ENCODE data around the gene KLK5. TPM values are rescaled to one million over a fixed set of nuclear protein-coding genes. Genes with fewer than 3 reads are reported as not detected.

KLK5 gene
- total RNA-seq, 2 experiments from 2014 or later = not detected

DNA sequence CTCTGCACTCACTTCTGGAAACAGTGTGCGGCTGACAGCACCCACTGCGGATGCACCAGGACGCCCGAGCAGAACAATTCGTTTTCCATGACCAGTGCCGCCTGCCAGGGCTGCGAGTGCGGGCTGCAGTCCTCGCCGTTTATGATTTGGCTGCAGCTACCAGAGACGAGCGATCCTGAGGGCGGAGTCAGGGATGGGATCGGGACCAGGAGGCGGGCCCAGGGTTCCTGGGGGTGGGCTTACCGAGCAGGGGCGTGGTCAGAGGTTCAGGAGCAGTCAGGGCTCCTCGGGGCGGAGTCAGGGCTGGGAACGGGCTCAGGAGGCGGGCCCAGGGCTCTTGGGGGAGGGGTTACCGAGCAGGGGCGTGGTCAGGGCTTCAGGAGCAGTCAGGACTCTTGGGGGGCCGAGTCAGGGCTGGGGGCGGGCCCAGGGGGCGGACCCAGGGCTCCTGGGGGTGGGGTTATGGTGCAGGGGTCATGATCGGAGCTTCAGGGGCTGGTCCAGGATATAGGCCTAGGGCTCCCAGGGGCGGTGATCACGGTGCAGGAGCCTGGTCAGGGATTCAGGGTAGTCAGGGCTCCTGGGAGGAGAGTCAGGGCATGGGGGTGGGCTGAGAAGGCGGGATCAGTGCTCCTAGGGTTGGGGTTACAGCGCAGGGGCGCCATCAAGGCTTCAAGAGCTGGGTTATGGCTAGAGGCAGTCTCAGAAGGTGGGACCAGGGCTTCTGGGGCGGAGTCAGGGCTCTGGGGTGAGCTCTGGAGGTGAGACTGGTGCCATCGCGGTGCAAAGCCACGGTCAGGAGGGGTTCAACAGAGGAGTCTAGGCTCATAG is 43.4 kb downstream of the KLK5 start:
- POLR2A ChIA-PET = no interaction called here
- H3K36me3 ChIP-seq (ENCODE audit: insufficient read depth, low read length) = no peaks in the 10 kb centered on the region
- intact Hi-C loops (cut with DNase I, micrococcal nuclease) = no loop called here
- ATAC-seq (ENCODE audit: poor library complexity) (peak; percentile 34), DNase-seq (peak in 5 of 14 experiments; percentile 8 to 44 (median 17))
- Mint-ChIP-seq H3K4me3 (no peak overlapping the region), H3K27me3 (peaks cover 16% of the 10 kb centered on the region), H3K9me3 (no peaks in the 10 kb centered on the region), H3K27ac (no peak overlapping the region), H3K4me1 (ENCODE audit: low read depth) (peaks cover 8% of the 10 kb centered on the region), H3K36me3 (ENCODE audit: low read depth) (no peaks in the 10 kb centered on the region)
- peaks cover 0 to 26% of the 10 kb centered on the region in 2 experiments for H3K9me3 ChIP-seq (ENCODE audit: control insufficient read depth in 1 of 2, insufficient read depth in 1 of 2, low read length in 2 of 2)
- H3K27ac ChIP-seq (ENCODE audit: low read depth in 1 of 2, low read length in 2 of 2) = no peak overlapping the region
- TF ChIP-seq, protein P1, sequence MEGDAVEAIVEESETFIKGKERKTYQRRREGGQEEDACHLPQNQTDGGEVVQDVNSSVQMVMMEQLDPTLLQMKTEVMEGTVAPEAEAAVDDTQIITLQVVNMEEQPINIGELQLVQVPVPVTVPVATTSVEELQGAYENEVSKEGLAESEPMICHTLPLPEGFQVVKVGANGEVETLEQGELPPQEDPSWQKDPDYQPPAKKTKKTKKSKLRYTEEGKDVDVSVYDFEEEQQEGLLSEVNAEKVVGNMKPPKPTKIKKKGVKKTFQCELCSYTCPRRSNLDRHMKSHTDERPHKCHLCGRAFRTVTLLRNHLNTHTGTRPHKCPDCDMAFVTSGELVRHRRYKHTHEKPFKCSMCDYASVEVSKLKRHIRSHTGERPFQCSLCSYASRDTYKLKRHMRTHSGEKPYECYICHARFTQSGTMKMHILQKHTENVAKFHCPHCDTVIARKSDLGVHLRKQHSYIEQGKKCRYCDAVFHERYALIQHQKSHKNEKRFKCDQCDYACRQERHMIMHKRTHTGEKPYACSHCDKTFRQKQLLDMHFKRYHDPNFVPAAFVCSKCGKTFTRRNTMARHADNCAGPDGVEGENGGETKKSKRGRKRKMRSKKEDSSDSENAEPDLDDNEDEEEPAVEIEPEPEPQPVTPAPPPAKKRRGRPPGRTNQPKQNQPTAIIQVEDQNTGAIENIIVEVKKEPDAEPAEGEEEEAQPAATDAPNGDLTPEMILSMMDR (IDR thresholded peaks at IDR 0.05) = no peak
- H3K4me1 ChIP-seq (ENCODE audit: insufficient read depth, low read length) = peaks cover 8% of the 10 kb centered on the region
- no peak overlapping the region for H3K4me3 ChIP-seq (ENCODE audit: low read length)
- H3K27me3 ChIP-seq (ENCODE audit: control insufficient read depth in 1 of 2, insufficient read depth in 2 of 2, low read length in 2 of 2) = peaks cover 32 to 71% of the 10 kb centered on the region in 2 experiments
- CTCF ChIA-PET = no interaction called here

DNA sequence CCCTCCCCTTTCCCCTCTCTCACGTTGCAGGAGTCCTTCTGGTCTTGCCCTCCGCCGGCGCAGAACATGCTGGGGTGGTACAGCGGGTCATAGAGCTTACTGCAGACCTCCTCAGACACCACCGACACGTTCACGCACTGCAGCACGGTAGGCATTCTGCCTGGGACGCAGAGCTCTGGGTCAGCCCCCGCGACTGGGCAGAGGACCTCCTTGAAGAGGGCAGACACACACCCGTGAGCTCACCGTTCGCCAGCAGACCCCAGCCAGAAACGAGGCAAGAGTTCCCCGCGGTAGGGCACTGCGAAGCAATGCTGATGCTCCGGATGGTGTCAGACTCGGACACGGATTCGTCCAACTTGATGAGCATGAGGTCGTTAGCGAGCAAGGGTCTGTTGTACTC is 44.5 kb downstream of the KLK5 start:
- H3K4me3 Mint-ChIP-seq = no peak overlapping the region
- H3K27ac ChIP-seq (ENCODE audit: low read depth in 1 of 2, low read length in 2 of 2) = no peak overlapping the region
- H3K27ac Mint-ChIP-seq = no peak overlapping the region
- peaks cover 0 to 26% of the 10 kb centered on the region in 2 experiments for H3K9me3 ChIP-seq (ENCODE audit: control insufficient read depth in 1 of 2, insufficient read depth in 1 of 2, low read length in 2 of 2)
- TF ChIP-seq, protein P1 (IDR thresholded peaks at IDR 0.05) = no peak
- no peaks in the 10 kb centered on the region for H3K36me3 Mint-ChIP-seq (ENCODE audit: low read depth)
- CTCF ChIA-PET = no interaction called here
- DNase-seq (no peak), ATAC-seq (ENCODE audit: poor library complexity) (no peak)
- peaks cover 32 to 71% of the 10 kb centered on the region in 2 experiments for H3K27me3 ChIP-seq (ENCODE audit: control insufficient read depth in 1 of 2, insufficient read depth in 2 of 2, low read length in 2 of 2)
- H3K9me3 Mint-ChIP-seq = no peaks in the 10 kb centered on the region
- no peaks in the 10 kb centered on the region for H3K36me3 ChIP-seq (ENCODE audit: insufficient read depth, low read length)
- POLR2A ChIA-PET = no interaction called here
- intact Hi-C loops (cut with DNase I, micrococcal nuclease) = no loop called here
- no peak overlapping the region for H3K4me3 ChIP-seq (ENCODE audit: low read length)
- H3K4me1 Mint-ChIP-seq (ENCODE audit: low read depth) = peaks cover 8% of the 10 kb centered on the region
- H3K4me1 ChIP-seq (ENCODE audit: insufficient read depth, low read length) = peaks cover 8% of the 10 kb centered on the region
- peaks cover 22% of the 10 kb centered on the region for H3K27me3 Mint-ChIP-seq

DNA sequence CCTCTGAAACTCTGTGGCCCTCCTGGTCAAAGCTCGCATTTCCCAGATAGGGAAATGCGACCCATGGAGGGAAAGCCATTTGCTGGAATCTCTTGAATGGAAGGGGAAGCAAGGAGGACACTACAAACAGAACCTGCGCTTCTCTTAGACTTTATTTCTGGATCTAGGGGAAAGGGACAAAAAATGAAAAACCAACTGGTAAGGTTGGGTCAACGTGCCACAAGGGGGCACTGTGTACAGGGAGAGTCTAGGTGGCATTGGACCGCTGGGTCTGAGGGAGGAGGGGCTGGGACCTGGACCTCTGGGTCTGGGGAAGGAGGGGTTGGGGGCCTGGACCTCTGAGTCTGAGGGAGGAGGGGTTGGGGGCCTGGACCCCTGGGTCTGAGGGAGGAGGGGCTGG is 46.6 kb downstream of the KLK5 start:
- no peaks in the 10 kb centered on the region for H3K36me3 ChIP-seq (ENCODE audit: insufficient read depth, low read length)
- no peak overlapping the region for H3K4me3 ChIP-seq (ENCODE audit: low read length)
- Mint-ChIP-seq H3K27ac (no peak overlapping the region), H3K27me3 (peaks cover 31% of the 10 kb centered on the region), H3K9me3 (no peaks in the 10 kb centered on the region), H3K36me3 (ENCODE audit: low read depth) (no peaks in the 10 kb centered on the region), H3K4me3 (no peak overlapping the region), H3K4me1 (ENCODE audit: low read depth) (peaks cover 8% of the 10 kb centered on the region)
- H3K27ac ChIP-seq (ENCODE audit: low read depth in 1 of 2, low read length in 2 of 2) = no peak overlapping the region
- ChIA-PET CTCF (no interaction called here), POLR2A (no interaction called here)
- DNase-seq (peak in 8 of 14 experiments; percentile 7 to 35 (median 16)), ATAC-seq (ENCODE audit: poor library complexity) (no peak)
- H3K27me3 ChIP-seq (ENCODE audit: control insufficient read depth in 1 of 2, insufficient read depth in 2 of 2, low read length in 2 of 2) = peaks cover 23 to 57% of the 10 kb centered on the region in 2 experiments
- peaks cover 0 to 20% of the 10 kb centered on the region in 2 experiments for H3K9me3 ChIP-seq (ENCODE audit: control insufficient read depth in 1 of 2, insufficient read depth in 1 of 2, low read length in 2 of 2)
- peaks cover 8% of the 10 kb centered on the region for H3K4me1 ChIP-seq (ENCODE audit: insufficient read depth, low read length)
- intact Hi-C loops (cut with DNase I, micrococcal nuclease) = loop anchor here in 1 of 2 experiments (2.0 kb wide), 1 partner anchor 17 kb away; no protein-coding TSS in a partner anchor
- TF ChIP-seq, protein P1 (IDR thresholded peaks at IDR 0.05) = peak; percentile 25

All from CD4-positive, alpha-beta T cell (primary cell).